Suppressor macrophage treated with lipopolysaccharide for 4 hours (primary cell): ENCODE results near the gene RAB37.

Source experiments
- DNase-seq: peaks from one replicate; pipeline ENCODE4 v3.0.0-alpha.2; 2020

The RAB37 gene

DNA sequence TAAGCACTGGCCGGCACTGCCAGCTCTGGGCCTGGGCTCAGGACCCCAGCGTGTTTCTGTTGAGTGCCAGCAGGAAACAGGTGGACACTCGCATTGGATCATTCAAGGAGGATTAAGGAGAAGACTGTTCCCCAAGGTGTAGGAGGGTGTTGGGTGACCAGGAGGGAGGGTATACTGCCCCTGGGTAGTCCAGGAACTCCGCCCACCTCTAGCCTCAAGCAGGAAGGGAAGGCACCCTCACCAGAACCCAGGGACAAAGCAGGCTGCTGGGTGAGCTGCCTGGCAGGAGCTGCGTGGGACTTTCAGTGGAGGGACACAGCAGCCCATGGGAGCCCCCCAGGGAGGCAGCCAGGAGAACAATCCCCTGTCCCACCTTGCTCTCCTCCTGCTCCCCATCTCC is 7.7 kb upstream of the RAB37 start:
- no peak for DNase-seq

DNA sequence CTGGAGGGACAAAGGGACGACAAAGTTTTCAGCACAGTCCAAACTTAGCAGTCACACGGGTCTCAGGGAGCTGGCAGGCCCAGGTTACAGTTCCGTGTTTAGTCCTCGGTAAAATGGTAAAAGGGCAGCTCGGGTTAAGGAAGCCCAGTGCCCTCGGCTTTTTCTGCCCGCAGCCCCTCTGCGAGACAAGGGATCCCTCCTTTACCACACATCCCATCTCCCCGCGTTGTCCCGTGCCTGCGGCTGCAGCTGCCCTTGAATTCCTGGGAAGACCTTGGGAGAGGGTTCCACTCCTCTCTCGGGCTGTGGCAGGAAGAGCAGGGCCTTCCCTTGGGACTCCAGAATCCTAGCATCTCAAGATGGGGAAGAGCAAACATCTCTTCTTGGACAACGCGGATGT is 7.2 kb upstream of the RAB37 start:
- no peak for DNase-seq

DNA sequence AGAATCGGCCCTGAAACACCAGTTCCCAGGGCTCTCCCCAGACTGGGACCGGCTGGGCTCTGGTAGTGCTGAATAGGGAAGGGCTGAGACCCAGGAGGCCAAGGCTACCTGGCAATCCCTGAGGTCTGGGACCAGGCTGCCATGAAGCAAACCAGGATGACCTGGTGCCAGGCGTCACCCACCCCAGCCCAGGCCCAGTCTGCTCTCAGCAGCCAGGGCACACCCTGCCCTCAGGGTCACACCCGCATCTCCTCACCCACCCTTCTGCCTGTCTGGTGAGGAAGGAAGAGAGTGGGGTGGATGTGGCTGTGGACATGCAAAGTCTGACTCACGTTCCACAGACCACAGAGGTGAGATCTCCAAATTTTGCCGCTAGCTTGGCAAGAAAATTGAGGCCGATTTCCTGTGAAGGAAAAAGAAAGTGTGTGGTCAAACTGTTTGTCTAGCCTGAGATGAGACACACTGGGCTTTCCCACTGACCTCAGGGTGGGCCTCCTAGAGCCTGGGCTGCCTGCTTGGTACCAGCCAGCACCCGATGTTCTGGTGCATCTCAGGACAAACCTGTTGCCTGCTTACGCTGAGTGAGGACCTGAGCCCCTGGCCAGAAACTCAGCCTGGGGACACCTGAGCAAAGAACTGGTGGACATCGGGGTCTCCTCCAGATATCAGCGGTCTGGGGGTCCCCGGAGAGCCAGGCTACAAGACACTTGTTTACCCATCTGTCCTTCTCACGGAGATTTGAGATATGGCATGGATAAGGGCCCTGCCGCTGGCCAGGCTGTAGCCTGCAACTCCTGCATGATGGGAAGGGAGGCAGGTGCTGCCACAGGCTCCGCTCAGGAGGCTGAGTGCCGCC is 6.3 kb upstream of the RAB37 start:
- DNase-seq: no peak

DNA sequence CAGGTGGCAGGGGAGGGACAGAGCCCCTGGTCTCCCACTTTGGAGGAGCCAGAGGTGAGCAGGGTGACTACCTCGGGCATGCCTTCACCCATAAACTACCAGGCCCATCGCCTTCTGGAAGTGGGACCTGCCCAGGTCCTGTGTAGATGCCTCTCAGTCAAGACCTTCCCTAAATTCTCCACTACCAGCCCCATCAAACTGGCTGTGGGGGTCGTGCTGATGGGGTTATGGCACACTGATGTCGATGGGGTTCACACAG is 5.8 kb upstream of the RAB37 start:
- DNase-seq: no peak

DNA sequence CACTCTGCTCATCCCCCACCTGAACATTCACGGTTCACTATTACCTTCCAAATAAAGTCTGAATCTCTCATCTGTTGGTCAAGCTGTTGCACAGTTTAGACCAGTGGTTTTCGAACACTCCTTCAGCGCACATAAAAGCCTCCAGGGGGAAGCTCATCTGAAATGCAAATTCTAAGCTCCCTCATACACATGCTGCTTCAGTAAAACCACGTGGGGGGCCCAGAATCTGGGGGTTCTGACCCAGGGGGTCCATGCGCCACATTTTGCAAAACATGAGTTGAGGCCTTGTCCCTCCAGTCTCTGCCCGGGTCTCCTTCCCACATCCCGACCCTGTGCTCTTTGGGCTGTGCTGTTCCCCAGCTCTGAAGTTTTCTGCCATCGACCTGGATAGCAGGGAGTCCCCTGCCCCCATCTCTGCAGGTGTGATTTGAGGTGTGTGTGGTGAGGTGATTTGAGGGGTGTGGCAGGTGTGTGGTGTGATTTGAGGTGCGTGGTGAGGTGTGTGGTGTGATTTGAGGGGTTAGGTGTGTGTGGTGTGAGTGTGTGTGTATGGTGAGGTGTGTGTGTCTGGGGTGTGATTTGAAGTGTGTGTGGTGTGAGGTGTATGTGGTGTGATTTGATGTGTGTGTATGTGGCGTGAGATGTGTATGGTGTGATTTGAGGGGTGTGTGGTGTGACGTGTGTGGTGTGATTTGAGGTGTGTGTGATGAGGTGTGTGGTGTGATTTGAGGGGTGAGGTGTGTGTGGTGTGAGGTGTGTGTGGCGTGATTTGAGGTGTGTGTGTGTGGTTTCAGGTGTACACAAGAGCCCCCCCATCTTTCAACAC is 4.8 kb upstream of the RAB37 start:
- no peak for DNase-seq

DNA sequence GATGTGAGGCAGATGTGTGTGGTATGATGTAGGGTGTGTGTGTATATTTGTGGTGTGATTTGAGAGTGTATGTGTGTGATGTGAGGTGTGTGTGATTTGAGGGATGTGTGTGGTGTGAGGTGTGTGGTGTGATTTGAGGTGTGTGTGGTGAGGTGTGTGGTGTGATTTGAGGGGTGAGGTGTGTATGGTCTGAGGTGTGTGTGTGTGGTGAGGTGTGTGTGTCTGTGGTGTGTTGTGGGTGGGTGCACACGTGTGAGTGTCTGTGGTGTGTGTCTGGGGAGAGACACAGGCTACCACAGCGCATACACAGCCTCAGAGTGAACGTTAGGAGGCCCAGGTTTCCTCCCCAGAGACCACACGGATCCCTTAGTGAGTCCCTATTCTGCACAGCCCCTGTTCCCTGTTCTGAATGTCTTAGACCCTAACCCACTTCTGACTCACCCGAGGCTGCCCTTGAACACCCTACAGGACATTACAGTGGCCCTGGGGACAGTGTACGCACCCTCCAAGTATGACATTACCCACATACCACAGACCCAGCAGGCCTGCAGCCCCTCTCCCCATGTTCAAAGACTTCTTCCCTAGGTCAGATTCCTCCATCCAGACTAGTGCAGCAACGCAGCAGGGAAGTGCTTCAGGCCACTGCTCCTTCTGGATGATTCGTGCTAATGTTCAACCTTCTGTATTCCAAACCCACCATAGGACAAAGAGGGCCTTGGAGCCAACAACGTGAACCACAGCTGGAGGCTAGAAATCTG is 3.5 kb upstream of the RAB37 start:
- DNase-seq: no peak

DNA sequence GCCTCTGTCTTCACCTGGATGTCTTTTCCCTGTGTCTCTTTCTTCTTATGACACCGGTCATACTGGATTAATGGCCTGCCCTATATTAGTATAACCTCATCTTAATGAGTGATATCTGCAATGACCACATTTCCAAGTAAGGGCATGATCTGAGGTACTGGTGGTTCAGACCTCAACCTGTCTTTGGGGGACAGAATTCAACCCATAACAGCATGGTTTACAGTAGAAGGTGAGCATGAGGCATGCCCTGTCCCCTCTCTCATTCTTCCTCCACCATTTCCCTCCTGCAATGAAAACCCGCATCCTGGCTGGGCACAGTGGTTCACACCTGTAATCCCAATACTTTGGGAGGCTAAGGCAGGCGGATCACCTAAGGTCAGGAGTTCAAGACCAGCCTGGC is 2.8 kb upstream of the RAB37 start:
- DNase-seq: no peak

DNA sequence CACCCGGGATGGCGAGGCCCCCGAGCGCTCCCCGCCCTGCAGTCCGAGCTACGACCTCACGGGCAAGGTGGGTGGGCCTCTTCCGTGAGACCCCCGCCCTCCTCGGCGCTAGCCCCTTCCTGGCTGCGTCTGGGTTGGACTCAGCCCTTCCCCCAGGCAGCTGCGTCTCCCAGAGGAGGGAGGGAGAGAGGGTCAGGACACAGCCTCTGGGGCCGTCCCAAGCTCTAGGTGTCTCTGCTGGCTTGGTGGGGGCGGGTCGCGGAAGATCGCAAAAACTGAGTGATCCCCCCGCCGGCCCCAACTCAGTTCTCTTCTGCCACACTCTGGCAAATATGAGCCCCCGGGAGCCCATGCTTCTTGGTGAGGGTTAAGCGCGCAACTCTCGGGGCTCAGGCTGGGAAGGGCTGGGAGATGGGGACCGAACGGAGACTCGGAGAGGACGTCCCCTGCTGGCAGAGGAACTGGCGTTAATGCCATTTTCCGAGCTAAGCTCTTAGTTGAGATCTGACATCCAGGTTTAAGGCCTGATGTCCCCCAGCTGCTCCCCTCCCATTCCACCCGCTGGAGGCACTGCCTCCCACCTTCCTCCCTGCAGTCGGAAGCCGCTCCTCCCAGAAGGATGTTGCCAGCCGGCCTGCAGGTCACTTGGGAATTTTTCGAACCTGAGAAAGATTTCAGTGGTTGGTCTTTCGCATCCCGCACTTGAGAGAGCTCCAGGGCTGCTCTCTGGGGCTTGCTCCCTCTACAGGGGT is 419 bp downstream of the RAB37 start:
- peak; percentile 63 for DNase-seq

DNA sequence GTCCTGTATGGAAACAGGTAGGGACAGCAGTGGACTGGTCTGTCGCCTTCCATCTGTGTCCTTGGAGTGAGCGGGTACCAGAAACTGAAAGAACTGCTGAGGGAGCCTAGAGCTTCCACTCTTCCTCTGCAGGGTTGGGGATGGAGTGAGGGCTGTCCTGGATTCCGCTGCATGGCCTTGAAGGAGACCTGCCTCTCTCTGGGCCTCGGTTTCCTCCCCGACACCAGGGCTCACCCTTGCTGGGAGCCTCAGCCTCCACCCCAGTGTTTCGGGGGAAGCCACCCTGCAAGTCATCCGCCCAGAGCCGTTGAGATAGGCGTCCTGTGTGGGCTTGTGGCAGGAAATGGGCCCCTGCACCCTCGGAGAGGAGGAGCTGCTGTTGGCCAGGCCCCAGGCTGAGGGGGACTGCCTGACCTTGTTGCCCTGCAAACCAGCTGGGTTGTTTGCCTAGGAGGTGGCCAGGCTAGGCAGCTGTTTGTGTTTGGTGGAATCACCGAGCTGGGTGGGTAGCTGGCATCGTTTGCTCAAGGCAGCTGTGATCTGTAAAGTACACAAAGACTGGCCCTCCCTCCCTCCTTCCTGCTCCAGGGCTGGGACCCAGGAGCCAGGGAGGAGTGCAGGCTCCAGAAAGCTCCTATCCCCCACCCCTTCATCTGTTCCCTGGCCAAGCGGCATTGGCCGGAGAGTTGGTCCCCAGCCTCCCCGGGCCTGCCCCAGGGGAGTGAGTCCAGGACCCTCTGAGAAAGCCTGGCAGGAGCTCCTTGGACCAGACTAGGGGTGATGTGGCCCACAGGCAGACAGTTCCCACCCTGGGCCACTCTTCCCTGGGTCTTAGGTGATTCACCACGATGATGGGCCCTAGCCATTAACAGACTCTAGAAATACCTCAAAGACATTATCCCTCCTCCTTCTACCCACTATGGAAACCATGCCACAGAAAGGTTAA is 1.3 kb downstream of the RAB37 start:
- DNase-seq: peak; percentile 40

DNA sequence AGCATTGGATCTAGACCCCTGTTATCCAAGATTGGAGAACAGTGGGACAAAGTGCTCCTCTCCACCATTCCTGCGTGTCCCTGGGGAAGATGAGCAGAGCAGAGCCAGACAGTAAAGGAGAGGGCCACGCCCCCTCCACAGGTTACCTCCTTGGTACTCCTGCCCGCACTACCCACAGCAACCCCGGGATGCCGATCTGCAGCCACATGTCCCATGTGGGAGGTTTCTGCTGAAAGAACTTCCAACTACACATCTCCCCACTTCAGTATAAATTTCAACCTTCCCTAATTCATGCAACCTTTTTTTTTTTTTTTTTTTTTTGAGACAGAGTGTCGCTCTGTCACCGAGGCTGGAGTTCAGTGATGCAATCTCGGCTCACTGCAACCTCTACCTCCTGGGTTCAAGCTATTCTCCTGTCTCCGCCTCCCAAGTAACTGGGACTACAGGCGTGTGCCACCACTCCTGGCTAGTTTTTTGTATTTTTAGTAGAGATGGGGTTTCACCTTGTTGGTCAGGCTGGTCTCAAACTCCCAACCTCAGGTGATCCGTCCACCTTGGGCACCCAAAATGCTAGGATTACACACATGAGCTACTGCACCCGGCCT is 2.3 kb downstream of the RAB37 start:
- no peak for DNase-seq

DNA sequence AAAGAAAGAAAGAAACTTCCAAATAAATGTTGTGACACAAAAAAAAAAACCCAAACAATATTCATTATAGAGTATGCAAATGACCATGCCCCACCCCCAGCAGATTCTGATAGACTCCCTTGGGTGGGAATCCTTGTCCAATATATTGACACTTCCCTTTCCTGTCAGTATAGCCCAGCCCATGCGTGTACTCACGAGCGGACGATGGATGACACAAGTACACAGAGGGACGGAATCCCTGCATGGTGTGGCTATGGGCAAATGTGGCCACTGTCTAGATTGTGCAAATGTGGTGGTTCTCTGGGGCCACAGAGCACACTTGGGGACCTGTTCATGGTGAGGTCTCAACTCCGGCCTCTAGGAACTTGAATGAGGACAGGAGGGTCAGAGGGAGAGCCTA is 3.1 kb downstream of the RAB37 start:
- no peak for DNase-seq

DNA sequence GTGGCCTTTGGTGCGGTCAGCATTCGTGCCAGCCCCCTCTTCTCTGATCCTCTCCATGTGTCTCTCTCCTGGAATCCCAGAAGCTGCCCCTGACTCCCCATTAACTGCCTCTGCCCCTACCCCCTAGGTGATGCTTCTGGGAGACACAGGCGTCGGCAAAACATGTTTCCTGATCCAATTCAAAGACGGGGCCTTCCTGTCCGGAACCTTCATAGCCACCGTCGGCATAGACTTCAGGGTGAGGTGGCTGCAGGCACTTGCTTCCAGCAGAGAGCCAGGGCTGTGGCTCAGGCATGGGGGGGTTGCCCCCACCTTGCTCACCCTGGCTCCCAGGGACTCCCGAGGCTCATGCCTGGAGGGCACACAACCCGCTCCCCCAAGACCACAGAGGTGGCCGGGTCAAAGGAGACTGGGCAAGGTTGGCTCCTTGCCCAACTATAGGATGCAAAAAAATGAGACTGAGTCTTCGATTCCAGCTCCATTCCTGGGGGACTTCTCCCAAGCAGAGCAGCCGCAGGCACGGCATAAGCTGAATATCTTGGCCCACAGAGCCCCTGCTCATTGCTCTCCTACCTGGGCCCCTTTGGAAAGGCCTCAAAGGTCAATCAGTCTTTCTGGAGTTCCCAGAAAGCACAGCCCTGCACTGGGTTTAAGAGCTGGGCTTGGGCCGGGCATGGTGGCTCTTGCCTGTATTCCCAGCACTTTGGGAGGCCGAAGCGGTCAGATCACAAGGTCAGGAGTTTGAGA is 3.8 kb downstream of the RAB37 start:
- DNase-seq: no peak

DNA sequence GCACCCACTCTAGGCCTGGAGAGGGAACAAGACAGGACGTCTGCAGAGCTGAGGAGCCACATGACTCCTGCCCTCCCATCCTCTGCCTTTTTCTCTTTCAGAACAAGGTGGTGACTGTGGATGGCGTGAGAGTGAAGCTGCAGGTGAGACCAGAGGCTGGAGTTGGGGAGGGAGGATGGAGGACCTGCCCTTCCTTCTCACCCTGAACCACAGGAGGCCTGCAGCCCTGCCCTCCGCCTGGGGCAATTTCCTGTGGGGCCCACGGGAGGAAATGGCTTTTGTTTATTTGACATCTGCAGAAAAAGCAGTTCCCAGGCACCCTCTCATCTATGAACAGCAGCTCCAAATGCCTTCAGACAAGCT is 5.1 kb downstream of the RAB37 start:
- no peak for DNase-seq

DNA sequence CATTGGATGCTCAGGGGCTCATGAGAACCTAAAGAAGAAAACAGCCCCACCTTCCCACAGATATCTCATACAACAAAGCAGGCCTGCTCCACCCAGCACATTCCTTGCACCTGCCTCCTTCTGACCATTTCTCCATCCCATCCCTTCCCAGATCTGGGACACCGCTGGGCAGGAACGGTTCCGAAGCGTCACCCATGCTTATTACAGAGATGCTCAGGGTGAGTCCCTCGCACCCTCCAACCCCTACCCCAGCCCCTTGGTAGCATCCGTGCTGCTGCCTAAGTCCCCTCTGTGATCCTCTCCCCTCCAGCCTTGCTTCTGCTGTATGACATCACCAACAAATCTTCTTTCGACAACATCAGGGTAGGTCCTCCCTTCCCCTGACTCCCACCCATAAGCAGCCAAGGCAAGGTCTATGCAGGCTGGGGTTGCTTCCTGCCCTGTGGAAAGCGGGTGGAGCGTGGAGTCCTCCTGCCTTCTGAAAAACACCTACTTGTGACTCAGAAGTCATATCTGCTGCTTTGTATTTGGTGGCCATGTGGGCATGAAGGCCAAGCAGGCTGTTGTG is 6.0 kb downstream of the RAB37 start:
- DNase-seq: no peak

DNA sequence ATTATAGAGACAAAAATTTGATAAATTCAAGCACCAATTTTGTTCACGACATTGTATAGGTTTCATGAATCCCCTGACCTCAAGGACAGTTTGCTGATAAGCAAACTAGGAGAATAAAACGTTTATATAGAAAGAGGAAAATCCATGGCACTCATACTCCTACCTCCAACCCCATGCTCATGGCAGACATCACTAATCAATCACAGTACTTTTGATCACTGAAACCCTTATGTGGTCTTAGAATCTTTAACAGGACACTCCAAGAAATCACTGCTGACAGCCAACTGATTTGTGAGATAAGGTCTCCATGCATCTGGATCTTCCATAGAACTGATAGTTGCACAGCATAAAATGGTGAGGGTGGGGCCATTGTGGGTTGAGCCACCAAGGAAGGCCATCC is 6.7 kb downstream of the RAB37 start:
- no peak for DNase-seq

DNA sequence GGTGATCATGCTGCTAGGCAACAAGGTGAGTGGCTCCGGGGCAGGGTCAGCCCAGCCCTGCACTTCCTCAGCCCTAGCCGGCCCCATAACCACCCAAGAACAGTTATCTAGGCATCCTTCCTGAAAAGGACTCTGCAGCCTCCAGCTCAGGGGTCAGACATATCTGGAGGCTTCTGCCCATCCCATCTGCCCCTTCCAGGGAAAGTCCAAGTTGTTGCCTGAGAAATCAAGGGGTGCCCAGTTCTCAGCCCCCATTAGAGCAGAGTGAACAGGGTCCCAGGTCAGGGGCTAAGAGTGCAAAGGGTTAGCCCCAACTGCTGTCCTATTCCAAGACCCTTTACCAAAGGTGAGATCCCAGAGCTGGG is 7.3 kb downstream of the RAB37 start:
- DNase-seq: no peak

DNA sequence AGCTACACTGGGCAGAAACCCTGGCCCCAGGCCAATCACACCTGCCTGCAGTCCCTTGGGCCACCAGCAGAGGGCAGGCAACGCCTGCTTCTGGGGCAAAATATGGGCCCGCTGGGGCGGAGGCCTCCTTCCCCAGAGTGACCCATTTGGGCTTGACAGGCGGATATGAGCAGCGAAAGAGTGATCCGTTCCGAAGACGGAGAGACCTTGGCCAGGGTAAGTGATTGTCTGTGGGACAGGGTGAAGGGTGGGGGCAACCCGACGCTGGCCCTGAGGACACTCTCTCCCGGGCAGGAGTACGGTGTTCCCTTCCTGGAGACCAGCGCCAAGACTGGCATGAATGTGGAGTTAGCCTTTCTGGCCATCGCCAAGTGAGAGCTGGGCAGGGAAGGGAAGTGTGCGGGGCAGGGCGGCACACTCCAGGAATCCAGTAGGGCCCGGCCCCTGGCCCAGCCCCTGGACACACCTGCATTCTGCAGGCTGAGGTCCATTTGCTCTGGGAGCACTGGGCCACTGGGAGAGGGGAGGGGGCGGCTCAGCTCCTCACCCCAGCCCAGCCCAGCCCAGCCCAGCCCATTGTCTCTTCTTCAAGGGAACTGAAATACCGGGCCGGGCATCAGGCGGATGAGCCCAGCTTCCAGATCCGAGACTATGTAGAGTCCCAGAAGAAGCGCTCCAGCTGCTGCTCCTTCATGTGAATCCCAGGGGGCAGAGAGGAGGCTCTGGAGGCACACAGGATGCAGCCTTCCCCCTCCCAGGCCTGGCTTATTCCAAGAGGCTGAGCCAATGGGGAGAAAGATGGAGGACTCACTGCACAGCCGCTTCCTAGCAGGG is 7.9 kb downstream of the RAB37 start:
- DNase-seq: peak; percentile 87

DNA sequence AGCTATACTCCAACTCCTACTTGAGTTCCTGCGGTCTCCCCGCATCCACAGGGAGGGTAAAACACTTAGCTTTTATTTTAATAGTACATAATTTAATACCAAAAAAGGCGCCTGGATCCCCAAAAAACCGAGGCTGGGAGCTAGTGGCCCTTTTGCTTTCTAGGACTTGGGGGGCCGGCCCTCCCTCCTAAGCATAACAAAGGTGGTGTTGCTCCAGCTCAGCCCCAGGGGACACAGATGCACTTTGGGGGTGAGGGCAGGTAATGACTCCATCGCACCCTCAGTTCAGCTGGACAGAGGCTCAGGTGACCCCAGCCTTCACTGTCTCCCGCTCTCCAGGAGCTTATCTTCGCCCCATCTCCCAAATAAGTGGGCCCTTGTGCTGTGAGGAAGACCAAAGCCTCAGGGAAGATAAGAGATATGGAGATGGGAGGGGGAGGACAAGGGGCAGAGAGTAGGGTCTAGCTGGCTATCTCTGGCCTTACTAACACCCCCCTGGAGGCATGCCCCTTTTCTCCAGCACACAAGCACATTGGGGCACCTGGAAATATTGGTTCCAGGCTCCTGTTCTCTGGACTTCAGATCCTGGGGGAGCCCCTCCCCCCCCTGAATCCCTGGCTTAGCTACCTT is 8.6 kb downstream of the RAB37 start:
- no peak for DNase-seq

DNA sequence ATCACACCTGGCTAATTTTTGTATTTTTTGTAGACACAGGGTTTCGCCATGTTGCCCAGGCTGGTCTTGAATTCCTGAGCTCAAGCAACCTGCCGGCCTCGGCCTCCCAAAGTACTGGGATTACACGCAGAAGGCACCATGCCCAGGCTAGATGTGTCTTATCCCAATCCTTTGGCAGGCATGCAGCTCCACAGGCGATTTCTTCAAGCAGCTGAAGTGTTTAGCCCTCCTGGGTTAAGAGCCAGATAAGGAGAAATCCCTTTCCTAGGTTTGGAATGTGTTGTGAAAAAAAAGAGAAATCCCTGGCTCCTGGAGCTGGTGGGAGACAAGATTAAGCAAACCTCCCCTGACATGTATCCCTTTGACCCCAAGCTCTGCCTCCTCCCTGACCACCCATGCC is 9.3 kb downstream of the RAB37 start:
- no peak for DNase-seq
